ENCODE results near the gene TMEM255B.

The TMEM255B gene

DNA sequence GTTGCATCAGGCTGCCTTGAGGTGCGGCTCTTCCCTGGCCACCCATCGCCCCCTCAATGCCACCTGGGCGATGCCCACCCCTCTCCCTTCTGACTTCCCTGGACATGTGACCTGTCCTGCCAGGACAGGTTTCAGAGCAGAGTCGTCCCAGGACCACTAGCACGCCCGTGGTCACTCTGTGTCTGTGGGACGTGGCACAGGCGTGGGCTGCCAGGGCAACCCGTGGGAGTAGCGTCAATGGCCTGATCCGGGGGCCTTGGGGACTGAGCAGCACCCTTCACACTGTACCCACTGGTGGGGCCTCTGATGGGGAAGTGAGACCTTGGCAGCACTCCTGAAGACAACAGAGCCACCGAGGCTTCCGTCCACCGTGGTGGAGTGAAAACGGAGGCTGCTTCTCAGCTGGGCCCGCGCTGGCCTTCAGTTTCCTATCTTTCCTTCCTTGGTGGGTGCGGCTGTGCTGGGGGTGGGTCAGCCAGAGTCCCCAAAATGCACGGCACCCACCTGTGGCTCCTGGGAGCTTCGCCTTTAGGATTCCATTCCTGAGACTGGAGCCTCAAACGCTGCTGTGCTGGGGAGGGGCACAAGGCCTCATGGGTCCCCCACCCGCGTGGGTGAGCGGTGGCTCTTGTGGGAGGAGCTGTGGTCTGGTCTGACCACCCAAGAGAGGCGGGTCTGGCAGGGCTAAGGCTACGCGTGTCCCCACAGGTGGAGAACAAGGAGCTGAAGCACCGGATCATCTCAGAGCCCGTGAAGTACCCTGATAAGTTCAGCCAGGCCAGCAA lies 26.7 kb upstream of the TMEM255B start:
- TF ChIP-seq, protein P1, sequence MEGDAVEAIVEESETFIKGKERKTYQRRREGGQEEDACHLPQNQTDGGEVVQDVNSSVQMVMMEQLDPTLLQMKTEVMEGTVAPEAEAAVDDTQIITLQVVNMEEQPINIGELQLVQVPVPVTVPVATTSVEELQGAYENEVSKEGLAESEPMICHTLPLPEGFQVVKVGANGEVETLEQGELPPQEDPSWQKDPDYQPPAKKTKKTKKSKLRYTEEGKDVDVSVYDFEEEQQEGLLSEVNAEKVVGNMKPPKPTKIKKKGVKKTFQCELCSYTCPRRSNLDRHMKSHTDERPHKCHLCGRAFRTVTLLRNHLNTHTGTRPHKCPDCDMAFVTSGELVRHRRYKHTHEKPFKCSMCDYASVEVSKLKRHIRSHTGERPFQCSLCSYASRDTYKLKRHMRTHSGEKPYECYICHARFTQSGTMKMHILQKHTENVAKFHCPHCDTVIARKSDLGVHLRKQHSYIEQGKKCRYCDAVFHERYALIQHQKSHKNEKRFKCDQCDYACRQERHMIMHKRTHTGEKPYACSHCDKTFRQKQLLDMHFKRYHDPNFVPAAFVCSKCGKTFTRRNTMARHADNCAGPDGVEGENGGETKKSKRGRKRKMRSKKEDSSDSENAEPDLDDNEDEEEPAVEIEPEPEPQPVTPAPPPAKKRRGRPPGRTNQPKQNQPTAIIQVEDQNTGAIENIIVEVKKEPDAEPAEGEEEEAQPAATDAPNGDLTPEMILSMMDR (IDR thresholded peaks at IDR 0.05; ENCODE audit: control insufficient read depth, insufficient read depth, low read depth, low read length, missing control alignments): no peak
- no peak for DNase-seq (ENCODE audit: low read depth)
- H3K4me3 ChIP-seq (ENCODE audit: control insufficient read depth, low read depth, low read length): no peak overlapping the region

DNA sequence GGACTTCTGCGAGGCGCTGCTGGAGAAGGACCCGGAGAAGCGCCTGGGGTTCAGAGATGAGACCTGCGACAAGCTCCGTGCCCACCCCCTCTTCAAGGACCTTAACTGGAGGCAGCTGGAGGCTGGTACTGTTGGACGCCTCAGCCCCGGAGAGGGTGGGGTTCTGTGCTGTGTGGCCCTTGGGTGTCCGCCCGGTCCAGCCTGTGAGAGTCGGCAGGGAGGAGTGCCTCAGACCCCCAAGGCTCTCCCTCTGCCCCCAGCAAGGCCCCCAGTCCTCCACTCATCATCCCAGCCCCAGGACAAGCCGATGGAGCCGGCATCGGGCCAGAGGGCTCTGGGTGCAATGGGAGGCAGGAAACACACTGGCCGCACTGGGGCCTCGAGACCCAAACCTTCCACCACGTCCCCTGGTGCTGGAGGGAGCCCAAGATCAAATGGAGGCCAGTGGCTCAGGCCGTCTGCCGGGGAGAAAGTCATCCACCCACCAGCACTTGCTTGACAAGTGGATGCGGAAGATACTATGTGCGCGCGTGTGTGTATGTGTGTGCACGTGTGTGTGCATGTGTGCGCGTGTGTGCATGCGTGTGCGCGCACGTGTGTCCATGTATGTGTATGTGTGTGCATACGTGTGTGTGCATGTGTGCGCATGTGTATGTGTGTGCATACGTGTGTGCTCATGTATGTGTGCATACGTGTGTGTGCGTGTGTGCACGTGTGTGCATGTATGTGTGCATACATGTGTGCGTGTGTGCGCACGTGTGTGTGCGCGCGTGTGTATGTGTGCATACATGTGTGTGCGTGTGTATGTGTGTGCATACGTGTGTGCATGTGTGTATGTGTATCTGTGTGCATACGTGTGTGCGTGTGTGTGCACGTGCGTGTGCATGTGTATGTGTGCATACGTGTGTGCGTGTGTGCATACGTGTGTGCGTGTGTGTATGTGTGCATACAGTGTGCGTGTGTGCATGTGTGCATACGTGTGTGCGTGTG lies 25.8 kb upstream of the TMEM255B start:
- H3K4me3 ChIP-seq (ENCODE audit: control insufficient read depth, low read depth, low read length): no peak overlapping the region
- no peak for DNase-seq (ENCODE audit: low read depth)
- TF ChIP-seq, protein P1 (IDR thresholded peaks at IDR 0.05; ENCODE audit: control insufficient read depth, insufficient read depth, low read depth, low read length, missing control alignments): no peak

DNA sequence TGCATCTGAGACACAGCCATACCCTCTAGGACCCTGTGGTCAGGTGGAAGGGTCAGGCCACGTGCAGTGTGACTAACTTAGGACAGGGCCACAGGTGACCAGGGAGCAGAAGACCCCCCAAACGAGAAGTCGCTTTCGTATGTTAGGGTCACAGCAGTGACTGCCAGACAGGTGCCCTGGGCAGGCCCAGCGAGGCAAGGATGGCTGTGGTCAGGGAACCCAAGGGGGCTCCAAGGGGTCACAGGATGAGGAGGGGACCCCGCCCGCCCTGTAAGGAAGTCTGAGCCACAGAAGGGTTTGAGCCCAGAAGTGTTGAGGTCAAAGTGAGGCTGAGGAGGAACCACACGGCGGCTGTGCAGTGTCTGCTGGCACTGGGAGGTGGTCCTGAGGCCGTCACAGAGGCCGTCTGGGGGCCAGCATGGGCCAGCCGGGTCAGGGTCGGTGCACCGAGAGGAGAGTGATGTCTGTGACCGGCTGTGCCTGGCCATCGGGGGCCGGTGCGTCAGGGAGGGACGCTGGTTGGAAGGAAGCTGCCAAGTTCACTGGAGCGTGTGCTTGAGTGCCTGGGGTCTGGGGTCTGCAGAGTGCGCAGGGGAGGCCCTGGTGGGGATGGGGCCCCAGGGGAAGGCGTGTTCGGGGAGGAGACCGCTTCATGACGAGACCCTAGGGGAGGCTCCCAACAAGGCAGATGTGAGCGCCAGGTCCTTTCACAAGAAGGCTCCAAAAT lies 24.8 kb upstream of the TMEM255B start:
- no peak for DNase-seq (ENCODE audit: low read depth)
- no peak overlapping the region for H3K4me3 ChIP-seq (ENCODE audit: control insufficient read depth, low read depth, low read length)
- TF ChIP-seq, protein P1 (IDR thresholded peaks at IDR 0.05; ENCODE audit: control insufficient read depth, insufficient read depth, low read depth, low read length, missing control alignments): no peak

DNA sequence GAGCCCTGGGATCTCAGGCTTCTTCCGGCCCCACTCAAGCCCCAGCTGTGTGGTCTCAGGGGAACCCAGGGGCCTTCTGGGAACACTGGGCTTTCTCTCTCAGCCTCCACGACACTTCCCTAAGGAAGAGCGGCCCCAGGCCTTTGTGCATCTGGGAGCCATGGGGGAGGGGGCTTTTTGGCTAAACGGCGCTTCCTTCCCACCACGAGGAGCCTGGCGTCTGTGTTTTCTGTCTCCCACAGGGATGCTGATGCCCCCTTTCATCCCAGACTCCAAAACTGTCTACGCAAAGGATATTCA lies 24.2 kb upstream of the TMEM255B start:
- TF ChIP-seq, protein P1 (IDR thresholded peaks at IDR 0.05; ENCODE audit: control insufficient read depth, insufficient read depth, low read depth, low read length, missing control alignments): no peak
- DNase-seq (ENCODE audit: low read depth): no peak
- no peak overlapping the region for H3K4me3 ChIP-seq (ENCODE audit: control insufficient read depth, low read depth, low read length)

DNA sequence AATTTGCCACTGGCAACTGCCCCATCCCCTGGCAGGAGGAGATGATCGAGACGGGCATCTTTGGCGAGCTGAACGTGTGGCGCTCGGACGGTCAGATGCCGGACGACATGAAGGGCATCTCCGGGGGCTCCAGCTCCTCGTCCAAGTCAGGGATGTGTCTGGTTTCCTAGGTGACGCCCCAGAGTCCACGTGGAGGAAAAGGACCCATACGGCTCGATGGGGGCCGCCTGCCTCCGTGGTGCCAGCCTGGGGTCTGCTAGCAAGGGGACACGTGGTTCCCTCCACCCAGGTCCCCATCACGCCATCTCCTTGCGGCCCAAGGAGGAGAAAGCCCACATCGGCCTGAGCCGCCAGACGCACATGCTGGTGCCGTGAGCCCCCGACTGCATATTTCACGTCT lies 23.8 kb upstream of the TMEM255B start:
- no peak overlapping the region for H3K4me3 ChIP-seq (ENCODE audit: control insufficient read depth, low read depth, low read length)
- TF ChIP-seq, protein P1 (IDR thresholded peaks at IDR 0.05; ENCODE audit: control insufficient read depth, insufficient read depth, low read depth, low read length, missing control alignments): no peak
- DNase-seq (ENCODE audit: low read depth): no peak

DNA sequence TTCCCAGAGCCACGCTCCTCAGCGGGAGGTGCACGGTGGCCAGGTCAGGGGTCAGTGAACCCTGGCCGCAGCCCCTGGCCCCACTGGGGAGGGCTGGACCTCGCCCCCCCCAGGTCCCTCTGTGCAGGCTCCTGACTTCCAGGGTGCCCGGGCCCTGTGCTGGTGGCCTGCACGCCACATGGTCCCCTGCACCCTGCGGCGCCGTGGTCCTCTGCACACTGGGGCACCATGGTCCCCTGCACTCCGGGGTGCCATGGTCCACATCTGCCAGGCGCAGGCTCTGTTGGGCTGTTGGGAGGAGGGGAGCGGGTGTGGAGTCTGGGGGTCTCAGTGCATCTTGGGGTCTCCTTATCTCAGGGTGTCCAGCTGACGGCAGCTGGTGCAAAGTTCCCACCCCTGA lies 23.3 kb upstream of the TMEM255B start:
- TF ChIP-seq, protein P1 (IDR thresholded peaks at IDR 0.05; ENCODE audit: control insufficient read depth, insufficient read depth, low read depth, low read length, missing control alignments): no peak
- DNase-seq (ENCODE audit: low read depth): no peak
- no peak overlapping the region for H3K4me3 ChIP-seq (ENCODE audit: control insufficient read depth, low read depth, low read length)

All from AG09309 (cell line).